Activated T-cell treated with anti-CD3 and anti-CD28 coated beads for 1 hour (primary cell): ENCODE measurements around the gene CSF2RB.

ENCODE experiments used
- DNase-seq: peaks from one replicate; pipeline ENCODE4 v3.0.0-alpha.2; 2020; ENCODE audit warnings: low read depth

The CSF2RB gene

DNA sequence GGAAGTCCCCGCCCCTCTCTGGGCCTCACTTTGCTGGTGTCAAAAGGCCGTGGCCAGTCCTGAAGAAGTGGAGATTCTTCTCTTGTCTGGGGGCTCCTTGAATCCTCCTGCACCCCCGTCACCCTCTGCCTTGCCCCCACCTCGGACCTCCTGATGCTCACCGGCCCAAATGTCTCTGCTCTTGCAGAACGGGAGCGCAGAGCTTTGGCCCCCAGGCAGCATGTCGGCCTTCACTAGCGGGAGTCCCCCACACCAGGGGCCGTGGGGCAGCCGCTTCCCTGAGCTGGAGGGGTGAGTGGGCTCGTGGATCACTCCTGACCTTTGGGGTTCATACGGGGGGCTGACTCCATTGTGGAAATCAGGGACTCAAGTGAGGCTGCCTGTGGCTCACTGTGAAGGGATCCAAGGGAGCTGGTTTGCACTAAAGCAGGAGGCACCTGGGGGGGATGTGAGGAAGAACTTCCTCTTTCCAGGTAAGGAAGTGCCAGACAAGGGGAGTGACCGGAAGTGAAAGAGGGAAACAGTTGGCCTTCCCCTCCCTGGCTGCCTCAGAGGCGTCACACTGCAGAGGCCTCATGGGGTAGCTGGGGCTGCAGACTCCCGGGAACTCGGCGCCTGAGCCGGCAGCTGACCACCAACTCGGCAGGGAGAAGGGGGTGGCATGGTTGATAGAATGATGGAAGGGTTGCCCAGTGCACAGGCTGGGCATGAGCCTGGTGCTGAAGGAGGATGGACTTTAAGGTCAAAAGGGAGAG lies 23.1 kb downstream of the CSF2RB start:
- DNase-seq: no peak

DNA sequence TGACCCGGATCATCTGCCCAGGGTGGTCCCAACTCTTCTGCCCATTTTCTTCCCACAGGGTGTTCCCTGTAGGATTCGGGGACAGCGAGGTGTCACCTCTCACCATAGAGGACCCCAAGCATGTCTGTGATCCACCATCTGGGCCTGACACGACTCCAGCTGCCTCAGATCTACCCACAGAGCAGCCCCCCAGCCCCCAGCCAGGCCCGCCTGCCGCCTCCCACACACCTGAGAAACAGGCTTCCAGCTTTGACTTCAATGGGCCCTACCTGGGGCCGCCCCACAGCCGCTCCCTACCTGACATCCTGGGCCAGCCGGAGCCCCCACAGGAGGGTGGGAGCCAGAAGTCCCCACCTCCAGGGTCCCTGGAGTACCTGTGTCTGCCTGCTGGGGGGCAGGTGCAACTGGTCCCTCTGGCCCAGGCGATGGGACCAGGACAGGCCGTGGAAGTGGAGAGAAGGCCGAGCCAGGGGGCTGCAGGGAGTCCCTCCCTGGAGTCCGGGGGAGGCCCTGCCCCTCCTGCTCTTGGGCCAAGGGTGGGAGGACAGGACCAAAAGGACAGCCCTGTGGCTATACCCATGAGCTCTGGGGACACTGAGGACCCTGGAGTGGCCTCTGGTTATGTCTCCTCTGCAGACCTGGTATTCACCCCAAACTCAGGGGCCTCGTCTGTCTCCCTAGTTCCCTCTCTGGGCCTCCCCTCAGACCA lies 24.0 kb downstream of the CSF2RB start:
- DNase-seq: no peak

GRCh38 chr22:36938028-36938425 lies 24.6 kb downstream of the CSF2RB start:
- DNase-seq: no peak

GRCh38 chr22:36938886-36939285 lies 25.5 kb downstream of the CSF2RB start:
- DNase-seq: no peak

DNA sequence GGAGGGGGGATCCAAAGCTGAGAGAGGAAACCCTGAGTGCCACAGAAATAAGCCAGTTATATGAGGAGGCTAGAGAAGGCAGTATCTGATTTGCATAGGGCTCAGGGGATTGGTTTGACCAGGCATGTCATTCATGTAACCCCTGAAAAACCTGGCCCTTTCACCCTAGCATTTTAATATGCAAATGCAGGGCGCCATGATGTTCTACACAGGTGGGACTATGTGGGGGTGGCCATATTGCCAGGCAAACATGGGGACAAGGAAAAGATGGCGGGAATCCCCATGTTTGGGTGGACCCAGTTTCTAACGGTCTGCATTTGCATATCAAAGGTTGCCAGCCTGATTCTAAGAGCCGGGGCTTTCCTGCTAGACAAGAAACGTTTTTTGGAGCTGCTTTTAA lies 27.2 kb downstream of the CSF2RB start:
- no peak for DNase-seq

GRCh38 chr22:36942556-36942955 lies 29.1 kb downstream of the CSF2RB start:
- no peak for DNase-seq

DNA sequence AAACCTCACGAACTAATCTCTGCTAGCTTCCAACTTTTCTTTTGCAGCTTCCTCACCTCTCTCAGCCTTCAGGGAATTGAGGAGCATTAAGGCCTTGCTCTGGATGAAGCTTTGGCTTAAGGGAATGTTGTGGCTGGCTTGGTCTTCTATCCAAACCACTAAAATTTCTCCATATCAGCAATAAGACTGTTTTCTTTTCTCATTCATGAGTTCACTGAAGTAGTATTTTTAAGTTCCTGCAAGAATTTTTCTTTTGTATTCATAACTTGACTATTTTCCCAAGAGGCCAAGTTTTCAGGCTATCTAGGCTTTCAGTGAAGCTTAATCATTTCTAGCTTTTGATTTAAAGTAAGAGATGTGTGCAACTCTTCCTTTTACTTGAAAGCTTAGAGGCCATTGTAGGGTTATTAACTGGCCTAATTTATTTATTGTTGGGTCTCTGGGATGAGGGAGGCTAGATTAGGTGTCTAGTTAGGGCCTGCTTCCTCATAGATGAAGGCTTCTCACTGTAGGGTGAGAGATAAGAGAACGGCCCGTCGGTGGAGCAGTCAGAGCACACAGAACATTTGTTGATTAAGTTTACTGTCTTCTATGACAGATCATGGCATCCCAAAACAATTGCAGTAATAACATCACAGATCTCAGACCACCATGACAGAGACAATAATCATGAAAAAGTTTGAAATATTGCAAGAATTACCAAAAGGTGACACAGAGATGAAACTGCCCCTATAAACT lies 33.2 kb downstream of the CSF2RB start:
- DNase-seq: no peak

GRCh38 chr22:36948273-36949225 lies 35.1 kb downstream of the CSF2RB start:
- no peak for DNase-seq

- DNase-seq: no peak
These were observed 37.6 kb downstream of the CSF2RB start for GRCh38 chr22:36950797-36951590.

- DNase-seq: no peak
These were observed 38.3 kb downstream of the CSF2RB start for GRCh38 chr22:36951746-36952145.

GRCh38 chr22:36953239-36954080 lies 40.0 kb downstream of the CSF2RB start:
- no peak for DNase-seq

DNA sequence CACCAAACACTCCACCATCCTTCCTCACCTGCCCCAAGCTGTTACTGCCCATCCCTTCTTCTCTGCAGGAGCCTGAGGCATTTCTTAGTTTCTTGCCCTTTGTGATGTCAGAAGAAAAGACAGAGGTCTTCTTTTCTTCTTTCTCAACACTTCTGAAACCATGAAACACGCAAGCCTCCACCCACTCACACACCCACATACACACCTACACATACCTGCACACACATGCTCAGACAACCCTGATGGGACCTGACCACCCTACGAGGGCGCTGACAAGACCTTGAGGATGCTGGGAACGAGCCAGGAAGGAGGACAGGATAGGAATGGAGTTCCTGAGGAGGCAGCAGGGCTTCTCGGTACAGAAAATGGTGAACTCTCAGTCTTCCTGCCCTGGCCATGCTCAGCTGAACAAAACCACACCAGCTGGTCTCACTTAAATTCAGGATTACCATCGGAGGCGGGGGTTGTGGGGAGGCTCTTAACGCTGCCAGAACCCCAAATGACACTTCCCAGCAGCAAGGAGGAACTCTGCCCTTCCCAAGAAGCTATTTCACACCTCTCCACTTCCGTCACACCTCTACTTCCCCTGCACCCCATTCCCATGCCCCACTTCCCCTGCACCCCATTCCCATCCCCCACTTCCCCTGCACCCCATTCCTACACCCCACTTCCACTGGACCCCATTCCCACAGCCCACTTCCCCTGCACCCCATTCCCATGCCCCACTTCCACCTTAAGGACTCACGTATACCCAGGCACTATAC lies 41.0 kb downstream of the CSF2RB start:
- DNase-seq: no peak

GRCh38 chr22:36955691-36956090 lies 42.3 kb downstream of the CSF2RB start:
- no peak for DNase-seq

- DNase-seq: no peak
These were observed 44.9 kb downstream of the CSF2RB start for GRCh38 chr22:36958366-36958765.

DNA sequence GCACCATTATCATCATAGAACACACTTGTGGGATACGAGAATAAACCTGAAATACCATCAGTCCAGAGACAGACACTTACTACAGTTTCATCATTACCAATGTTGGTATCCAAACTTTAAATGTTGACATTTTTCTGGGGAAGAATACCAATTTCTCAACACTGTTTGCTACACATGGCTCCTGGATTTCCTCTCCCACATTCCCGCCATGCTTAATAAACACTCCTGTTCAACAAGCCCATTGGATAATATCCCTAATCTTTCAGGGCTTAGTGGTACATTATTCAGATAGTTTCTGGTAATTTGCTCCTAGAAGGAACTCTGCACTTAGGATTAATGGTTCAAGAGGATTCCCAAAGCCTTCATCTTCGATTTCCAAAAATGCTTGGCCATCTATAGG lies 48.2 kb downstream of the CSF2RB start:
- no peak for DNase-seq

DNA sequence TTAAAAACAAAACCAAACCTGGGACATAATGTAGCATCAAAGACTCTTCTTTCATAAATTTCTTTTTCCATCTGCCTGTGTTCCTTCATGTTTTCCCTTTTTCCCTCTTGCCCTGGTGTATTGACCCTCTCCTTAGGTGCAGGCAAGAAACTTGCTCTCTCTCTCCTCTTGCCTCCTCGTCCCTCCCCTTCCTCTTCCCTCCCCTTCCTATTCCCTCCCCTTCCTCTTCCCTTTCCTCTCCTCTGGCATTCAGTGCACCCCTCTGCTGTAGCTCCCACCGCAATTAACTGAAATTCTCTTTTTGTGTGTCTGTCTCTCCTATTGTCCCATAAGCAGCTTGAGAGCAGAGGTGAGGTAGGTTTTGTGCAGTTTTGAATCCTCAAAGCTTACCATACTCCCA lies 49.9 kb downstream of the CSF2RB start:
- DNase-seq: no peak

- no peak for DNase-seq
These were observed 50.7 kb downstream of the CSF2RB start for GRCh38 chr22:36964106-36964505.

DNA sequence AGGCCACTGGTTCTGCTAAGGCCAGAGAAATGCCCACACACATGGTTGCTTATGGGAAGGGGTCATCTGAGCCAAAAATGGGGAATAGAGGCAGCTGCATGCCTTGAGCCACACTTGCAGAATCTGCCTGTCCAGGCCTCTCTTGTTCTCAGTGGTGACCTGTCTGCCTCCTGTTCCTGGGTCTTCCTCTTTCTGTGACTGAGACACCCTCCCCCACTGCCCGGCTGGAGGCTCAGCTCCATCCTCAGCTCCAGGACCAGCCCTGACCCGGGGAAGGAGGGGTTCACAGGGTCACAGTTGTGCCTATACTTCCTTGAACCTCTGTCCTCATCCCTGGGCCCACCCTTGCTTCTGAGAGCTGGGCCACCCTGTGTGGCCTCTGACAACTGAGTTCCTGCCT lies 52.3 kb downstream of the CSF2RB start:
- no peak for DNase-seq

- DNase-seq: no peak
These were observed 53.6 kb downstream of the CSF2RB start for GRCh38 chr22:36966851-36967540.
